CD4-positive, alpha-beta T cell (primary cell): ENCODE data around the gene UNC5CL. TPM values are rescaled to one million over a fixed set of nuclear protein-coding genes. Genes with fewer than 3 reads are reported as not detected.

Source experiments
- ATAC-seq: fragments of 200-7000 bp; cut with Tn5 transposase; one replicate; pipeline ENCODE4 v1.10.0; 2022; ENCODE audit warnings: mild to moderate bottlenecking; ENCODE audit not compliant: poor library complexity
- CTCF ChIA-PET: fragments of 350-600 bp; sonication (Branson Sonifier 250); formaldehyde crosslinking; loops from one replicate; lab custom pipeline; 2021; ENCODE audit warnings: antibody characterized with exemption, inconsistent platforms; lab: Charles Lee
- POLR2A ChIA-PET: fragments of 350-600 bp; sonication (Branson Sonifier 250); formaldehyde crosslinking; loops from one replicate; lab custom pipeline; 2021; ENCODE audit warnings: antibody characterized with exemption, inconsistent platforms; lab: Charles Lee
- DNase-seq, 14 experiments: peaks; one replicate each; pipeline ENCODE4 v3.0.0-alpha.2; 2013 to 2020; ENCODE audit warnings: mixed read lengths in 2 of 14
- H3K27ac ChIP-seq, 2 donors: one replicate each; pipeline versions ENCODE4 v1.5.1 to v1.7.0; 2013; ENCODE audit warnings: low read length in 2 of 2, low read depth in 1 of 2, mild to moderate bottlenecking in 1 of 2
- H3K27me3 ChIP-seq, 2 experiments: 1 replicate in 1 of 2; 2 replicates in 1 of 2; pipeline versions ENCODE4 v1.6.1 to v1.7.0; 2013; ENCODE audit warnings: low read length in 2 of 2, control low read depth in 1 of 2, mild to moderate bottlenecking in 1 of 2, moderate library complexity in 1 of 2; ENCODE audit not compliant: insufficient read depth in 2 of 2, control insufficient read depth in 1 of 2
- H3K36me3 ChIP-seq: one replicate; pipeline ENCODE4 v1.6.1; 2013; ENCODE audit warnings: low read length, control low read depth; ENCODE audit not compliant: insufficient read depth
- H3K4me1 ChIP-seq: one replicate; pipeline ENCODE4 v1.6.1; 2013; ENCODE audit warnings: low read length, control low read depth; ENCODE audit not compliant: insufficient read depth
- H3K4me3 ChIP-seq: one replicate; pipeline ENCODE4 v1.5.1; 2013; ENCODE audit warnings: mild to moderate bottlenecking, low read length, moderate library complexity
- H3K9me3 ChIP-seq, 2 experiments: 1 replicate in 1 of 2; 2 replicates in 1 of 2; pipeline versions ENCODE4 v1.6.1 to v1.7.0; 2013; ENCODE audit warnings: low read length in 2 of 2, mild to moderate bottlenecking in 2 of 2, control low read depth in 1 of 2, moderate library complexity in 1 of 2; ENCODE audit not compliant: control insufficient read depth in 1 of 2, insufficient read depth in 1 of 2
- H3K27ac Mint-ChIP-seq: one replicate; pipeline ENCODE4 v1.8.0; 2020; ENCODE audit warnings: mixed read lengths
- H3K27me3 Mint-ChIP-seq: one replicate; pipeline ENCODE4 v1.8.0; 2021; ENCODE audit warnings: mixed read lengths
- H3K36me3 Mint-ChIP-seq: one replicate; pipeline ENCODE4 v1.8.0; 2021; ENCODE audit warnings: low read depth, mixed read lengths
- H3K4me1 Mint-ChIP-seq: one replicate; pipeline ENCODE4 v1.8.0; 2021; ENCODE audit warnings: low read depth, mixed read lengths
- H3K4me3 Mint-ChIP-seq: one replicate; pipeline ENCODE4 v1.8.0; 2020; ENCODE audit warnings: mild to moderate bottlenecking, mixed read lengths
- H3K9me3 Mint-ChIP-seq: one replicate; pipeline ENCODE4 v1.8.0; 2020; ENCODE audit warnings: mixed read lengths
- intact Hi-C, 2 experiments: fragments of 100-400 bp; cut with DNase I in 1 of 2; cut with micrococcal nuclease in 1 of 2; formaldehyde crosslinking; loops; one replicate each; pipeline versions ENCODE4 v1.15.1 to v1.9.0; 2023 to 2025; cut with DNase I, micrococcal nuclease
- total RNA-seq, 174 experiments: library from RNA in 2 of 174; stranded (reverse) in 2 of 174; gene quantifications; one replicate each; pipeline ENCODE4 v1.2.3 and lab custom pipeline; 2021 to 2026
- TF ChIP-seq, protein P1 (sequence below): fragments of 200-600 bp; IDR thresholded peaks from one replicate; pipeline ENCODE4 v1.8.0; 2022; ENCODE audit warnings: antibody characterized with exemption, mild to moderate bottlenecking

UNC5CL gene
- total RNA-seq, 2 experiments from 2014 or later = 2.5 to 2.9 TPM

DNA sequence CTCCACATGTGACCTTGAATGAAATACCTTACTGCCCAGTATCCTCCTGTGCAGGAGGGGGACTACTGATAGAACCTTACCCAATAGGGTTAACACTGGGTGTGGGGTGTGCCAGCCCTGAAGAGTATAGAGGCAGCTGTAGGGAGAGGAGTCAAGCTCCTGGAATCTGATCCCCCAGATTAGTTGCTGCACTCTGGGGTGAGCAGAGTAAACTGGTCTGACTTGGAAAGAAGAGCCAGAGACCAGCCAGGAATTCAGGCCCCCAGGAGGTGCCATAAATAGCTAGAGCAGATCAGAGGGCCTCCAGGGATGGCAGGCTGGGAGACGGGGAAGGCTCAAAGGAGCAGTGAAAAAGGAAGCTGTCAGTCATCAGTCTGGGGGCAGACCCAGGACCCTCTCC, 10.5 kb upstream of the UNC5CL start:
- Mint-ChIP-seq H3K4me1 (peaks cover 22% of the 10 kb centered on the region), H3K27ac (no peak overlapping the region), H3K27me3 (no peaks in the 10 kb centered on the region), H3K9me3 (no peaks in the 10 kb centered on the region), H3K4me3 (no peak overlapping the region), H3K36me3 (peaks cover 6% of the 10 kb centered on the region)
- Histone ChIP-seq H3K4me3 (no peak overlapping the region), H3K36me3 (peaks cover 3% of the 10 kb centered on the region), H3K27me3 (no peaks in the 10 kb centered on the region), H3K27ac (no peak overlapping the region), H3K9me3 (no peaks in the 10 kb centered on the region), H3K4me1 (peaks cover 20% of the 10 kb centered on the region)
- DNase-seq (no peak), ATAC-seq (no peak)
- TF ChIP-seq, protein P1, sequence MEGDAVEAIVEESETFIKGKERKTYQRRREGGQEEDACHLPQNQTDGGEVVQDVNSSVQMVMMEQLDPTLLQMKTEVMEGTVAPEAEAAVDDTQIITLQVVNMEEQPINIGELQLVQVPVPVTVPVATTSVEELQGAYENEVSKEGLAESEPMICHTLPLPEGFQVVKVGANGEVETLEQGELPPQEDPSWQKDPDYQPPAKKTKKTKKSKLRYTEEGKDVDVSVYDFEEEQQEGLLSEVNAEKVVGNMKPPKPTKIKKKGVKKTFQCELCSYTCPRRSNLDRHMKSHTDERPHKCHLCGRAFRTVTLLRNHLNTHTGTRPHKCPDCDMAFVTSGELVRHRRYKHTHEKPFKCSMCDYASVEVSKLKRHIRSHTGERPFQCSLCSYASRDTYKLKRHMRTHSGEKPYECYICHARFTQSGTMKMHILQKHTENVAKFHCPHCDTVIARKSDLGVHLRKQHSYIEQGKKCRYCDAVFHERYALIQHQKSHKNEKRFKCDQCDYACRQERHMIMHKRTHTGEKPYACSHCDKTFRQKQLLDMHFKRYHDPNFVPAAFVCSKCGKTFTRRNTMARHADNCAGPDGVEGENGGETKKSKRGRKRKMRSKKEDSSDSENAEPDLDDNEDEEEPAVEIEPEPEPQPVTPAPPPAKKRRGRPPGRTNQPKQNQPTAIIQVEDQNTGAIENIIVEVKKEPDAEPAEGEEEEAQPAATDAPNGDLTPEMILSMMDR = no peak
- intact Hi-C loops = no loop called here
- ChIA-PET CTCF (interaction anchor here (0.6 kb wide), 1 partner anchor 599 kb away, joined by 3 read pairs; no protein-coding TSS in a partner anchor), POLR2A (no interaction called here)

DNA sequence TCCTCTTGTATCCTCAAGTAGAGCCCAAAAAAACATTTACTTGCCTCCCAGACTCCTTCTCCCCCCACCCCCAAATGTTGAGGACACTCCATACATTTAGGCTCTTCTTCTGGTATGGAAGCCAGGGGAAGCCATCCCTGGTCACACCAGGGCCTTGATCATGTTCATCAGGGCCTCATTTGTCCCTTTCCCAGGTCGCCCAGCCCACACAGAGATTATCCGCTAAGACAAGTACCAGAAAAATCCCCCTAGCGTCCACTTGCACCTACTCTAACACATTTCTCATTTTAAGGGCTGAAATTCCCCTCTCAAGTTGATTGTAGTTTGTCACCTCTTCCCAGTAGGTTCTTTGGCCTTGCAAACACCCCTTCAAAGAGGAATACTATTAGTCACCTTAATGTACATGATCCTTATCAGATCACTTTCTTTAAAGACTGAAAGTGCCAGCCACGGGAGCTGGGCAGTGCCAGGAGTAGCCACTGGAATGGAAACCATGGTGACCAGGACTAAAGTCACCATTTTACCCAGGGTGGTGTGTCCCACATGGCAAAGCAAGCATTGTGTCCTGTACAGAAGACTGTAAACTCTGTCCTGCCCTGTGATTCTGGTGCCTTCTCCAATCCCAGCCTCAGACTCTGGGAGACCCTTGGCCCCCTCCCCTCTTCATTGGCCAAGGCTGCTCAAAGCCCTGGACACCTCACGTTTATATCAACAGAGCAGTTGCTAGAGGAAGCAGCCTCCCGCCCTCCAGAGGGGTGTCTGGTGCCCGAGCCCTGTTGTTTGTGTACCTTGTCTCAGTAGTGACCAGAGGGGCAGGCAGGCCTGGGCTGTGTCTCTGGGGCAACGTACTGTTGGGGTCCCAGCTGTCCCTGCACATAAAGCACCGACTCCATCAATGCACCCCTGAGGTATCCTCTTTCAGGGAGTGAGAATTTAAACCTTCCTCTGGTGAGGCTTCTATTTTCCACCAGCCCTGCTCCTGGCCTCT, 9.0 kb upstream of the UNC5CL start:
- POLR2A ChIA-PET = no interaction called here
- intact Hi-C loops = no loop called here
- DNase-seq (no peak), ATAC-seq (no peak)
- H3K9me3 ChIP-seq = no peaks in the 10 kb centered on the region
- H3K27me3 ChIP-seq = no peaks in the 10 kb centered on the region
- peaks cover 6% of the 10 kb centered on the region for H3K36me3 Mint-ChIP-seq
- no peak overlapping the region for H3K4me3 ChIP-seq
- H3K27me3 Mint-ChIP-seq = no peaks in the 10 kb centered on the region
- no peak overlapping the region for H3K27ac Mint-ChIP-seq
- H3K4me3 Mint-ChIP-seq = no peak overlapping the region
- peaks cover 18% of the 10 kb centered on the region for H3K4me1 ChIP-seq
- CTCF ChIA-PET = no interaction called here
- TF ChIP-seq, protein P1 = no peak
- no peak overlapping the region for H3K27ac ChIP-seq
- H3K4me1 Mint-ChIP-seq = peaks cover 22% of the 10 kb centered on the region
- peaks cover 3% of the 10 kb centered on the region for H3K36me3 ChIP-seq
- no peaks in the 10 kb centered on the region for H3K9me3 Mint-ChIP-seq

DNA sequence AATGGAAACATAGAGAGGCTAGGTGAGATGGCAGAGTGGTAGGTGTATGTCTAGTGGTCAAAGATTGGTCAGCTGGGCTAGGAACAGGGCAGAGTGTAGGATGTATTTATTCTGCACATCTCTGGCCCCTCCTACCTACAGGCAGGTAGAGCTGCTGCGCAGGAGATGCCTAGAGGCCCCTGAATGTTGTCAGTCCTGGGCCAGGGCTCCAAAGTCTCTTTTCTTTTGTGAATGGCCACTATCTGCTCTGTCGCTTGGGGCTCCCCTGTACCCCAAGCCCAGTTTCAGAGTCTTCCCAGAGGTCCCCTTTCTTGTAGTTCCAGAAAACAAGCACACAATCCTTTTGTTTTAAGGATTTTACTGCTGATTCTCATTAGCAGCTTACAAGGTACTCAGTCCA, 8.3 kb upstream of the UNC5CL start:
- H3K27ac Mint-ChIP-seq = no peak overlapping the region
- H3K27me3 Mint-ChIP-seq = no peaks in the 10 kb centered on the region
- ChIA-PET POLR2A (no interaction called here), CTCF (no interaction called here)
- peaks cover 10% of the 10 kb centered on the region for H3K4me1 ChIP-seq
- H3K4me3 Mint-ChIP-seq = no peak overlapping the region
- H3K36me3 Mint-ChIP-seq = peaks cover 10% of the 10 kb centered on the region
- no peaks in the 10 kb centered on the region for H3K9me3 Mint-ChIP-seq
- intact Hi-C loops = no loop called here
- H3K4me3 ChIP-seq = no peak overlapping the region
- no peak overlapping the region for H3K27ac ChIP-seq
- peaks cover 16% of the 10 kb centered on the region for H3K4me1 Mint-ChIP-seq
- no peak for ATAC-seq
- H3K36me3 ChIP-seq = peaks cover 3% of the 10 kb centered on the region
- no peak for DNase-seq
- no peaks in the 10 kb centered on the region for H3K9me3 ChIP-seq
- TF ChIP-seq, protein P1 = no peak
- H3K27me3 ChIP-seq = no peaks in the 10 kb centered on the region
